GM18951 (cell line): Measurements from ENCODE around the gene SNRNP35.
"Not testable (repeated sequence)": the region's sequence is repeated elsewhere in the genome, so short reads cannot be mapped to it uniquely, and the experiment has no call there.

Source experiments
- POLR2A ChIP-seq: IDR thresholded peaks from 4 replicates; pipeline ENCODE4 v1.6.1; 2011; ENCODE audit warnings: mild to moderate bottlenecking; ENCODE audit not compliant: insufficient read length, insufficient read depth; ENCODE audit errors: extremely low read depth
- in situ Hi-C: fragments of 300-500 bp; cut with MboI; formaldehyde crosslinking; loops from one replicate; pipeline ENCODE4 v1.12.0; 2022; ENCODE audit warnings: low sequenced_read_pairs, mixed read lengths, inconsistent platforms; ENCODE audit not compliant: unreplicated experiment

The SNRNP35 gene, protein sequence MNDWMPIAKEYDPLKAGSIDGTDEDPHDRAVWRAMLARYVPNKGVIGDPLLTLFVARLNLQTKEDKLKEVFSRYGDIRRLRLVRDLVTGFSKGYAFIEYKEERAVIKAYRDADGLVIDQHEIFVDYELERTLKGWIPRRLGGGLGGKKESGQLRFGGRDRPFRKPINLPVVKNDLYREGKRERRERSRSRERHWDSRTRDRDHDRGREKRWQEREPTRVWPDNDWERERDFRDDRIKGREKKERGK

DNA sequence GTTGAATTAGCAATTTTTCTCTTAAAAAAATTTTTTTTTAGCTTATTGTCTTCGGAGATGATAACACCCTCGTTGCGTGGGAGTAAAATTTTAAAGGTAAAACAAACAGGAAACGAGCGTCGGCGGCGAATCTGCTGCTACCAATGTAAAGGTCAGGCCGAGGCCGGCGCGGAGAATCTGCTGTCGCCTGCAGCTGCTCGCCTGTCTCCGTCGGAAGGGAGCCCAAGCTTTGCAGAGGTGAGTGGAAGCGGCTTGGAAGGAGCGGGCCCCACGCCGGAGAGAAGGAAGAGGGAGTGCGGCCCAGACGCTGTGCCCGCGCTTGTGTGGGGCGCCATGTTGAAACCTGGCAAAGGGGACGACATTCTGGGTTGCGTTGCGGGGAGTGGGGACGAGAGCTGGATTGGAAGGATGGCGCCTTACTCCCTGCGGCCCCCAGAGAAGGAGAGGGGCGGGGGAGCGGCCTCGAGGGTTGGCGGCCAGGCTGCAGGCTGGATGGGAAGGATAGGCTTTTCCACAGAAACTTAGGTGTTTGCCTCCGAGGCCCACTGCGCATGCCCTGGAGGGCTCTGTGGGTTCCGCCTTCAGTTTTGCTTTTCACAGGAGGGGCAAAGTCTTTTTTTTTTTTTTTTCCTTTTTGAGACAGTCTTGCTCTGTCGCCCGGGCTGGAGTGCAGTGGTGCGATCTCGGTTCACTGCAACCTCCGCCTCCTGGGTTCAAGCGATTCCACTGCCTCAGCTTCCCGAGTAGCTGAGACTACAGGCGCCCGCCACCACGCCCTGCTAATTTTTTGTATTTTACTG is at the start of gene SNRNP35:
SNRNP35 (plus strand) TSS at position 160 of the 800 bp plus-strand sequence. CDS start 7,402 bp downstream, outside the sequence.
- in situ Hi-C loops: no loop called here
- peak; percentile 72 for TF ChIP-seq POLR2A

DNA sequence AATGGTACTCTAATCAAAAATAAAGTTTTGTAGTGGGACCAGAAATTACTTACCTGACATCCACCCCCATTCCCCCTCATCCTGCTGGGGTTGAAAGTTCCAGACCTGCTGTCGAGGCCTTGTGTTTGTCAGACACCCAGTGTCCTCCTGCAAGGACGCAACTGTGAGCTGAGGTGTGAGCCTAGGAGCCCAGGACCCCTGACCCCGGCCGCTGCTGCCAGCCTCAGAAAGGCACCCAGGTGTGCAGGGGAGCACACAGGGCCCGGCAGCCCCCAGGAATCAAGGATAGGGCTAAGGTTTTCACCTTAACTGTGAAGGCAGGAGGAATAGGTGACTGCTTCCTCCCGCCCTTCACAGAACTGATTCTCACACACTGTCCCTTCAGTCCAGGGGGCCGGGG is 49.3 kb upstream of the SNRNP35 start:
- in situ Hi-C loops: not testable (repeated sequence)

DNA sequence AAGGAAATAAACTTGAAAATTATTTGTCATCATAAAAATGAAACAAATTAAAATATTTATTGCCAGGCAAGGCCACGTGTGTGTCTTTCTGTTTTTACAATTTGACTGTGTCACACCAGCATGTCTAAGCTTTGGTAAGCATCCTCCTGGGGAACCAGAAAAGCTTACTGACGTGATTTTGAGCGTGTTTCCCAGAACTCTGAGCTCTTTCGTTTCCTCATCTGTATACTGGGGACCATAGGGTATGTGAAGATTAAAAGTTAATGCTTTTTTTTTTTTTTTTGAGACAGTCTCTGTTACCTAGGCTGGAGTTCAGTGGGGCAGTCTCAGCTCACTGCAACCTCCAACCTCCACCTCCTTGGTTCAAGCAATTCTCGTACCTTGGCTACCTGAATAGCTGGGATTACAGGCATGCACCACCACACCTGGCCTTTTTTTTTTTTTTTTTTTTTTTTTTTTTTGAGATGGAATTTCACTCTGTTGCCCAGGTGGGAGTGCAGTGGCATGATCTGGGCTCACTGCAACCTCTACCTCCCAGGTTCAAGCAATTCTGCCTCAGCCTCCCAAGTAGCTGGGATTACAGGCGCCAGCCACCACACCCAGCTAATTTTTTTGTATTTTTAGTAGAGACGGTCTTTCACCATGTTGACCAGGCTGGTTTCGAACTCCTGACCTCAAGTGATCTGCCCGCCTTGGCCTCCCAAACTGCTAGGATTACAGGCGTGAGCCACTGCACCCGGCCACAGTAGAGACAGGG is 48.5 kb upstream of the SNRNP35 start:
- in situ Hi-C loops: not testable (repeated sequence)

DNA sequence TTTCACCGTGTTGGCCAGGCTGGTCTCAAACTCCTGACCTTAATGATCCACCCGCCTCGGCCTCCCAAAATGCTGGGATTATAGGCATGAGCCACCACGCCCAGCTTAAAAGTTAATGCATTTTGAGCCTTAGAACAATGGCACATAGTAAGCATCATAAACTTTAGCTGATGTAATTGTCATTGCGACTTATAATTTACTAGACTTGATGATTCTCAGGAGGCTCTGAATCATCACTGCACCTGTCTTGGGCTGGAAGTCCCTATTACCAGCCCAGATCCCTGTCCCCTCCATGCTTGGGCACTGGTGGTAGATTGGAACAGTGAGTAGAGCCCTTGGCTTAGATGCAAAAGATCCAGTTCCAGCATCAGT is 47.9 kb upstream of the SNRNP35 start:
- no peak for TF ChIP-seq POLR2A
- in situ Hi-C loops: no loop called here

DNA sequence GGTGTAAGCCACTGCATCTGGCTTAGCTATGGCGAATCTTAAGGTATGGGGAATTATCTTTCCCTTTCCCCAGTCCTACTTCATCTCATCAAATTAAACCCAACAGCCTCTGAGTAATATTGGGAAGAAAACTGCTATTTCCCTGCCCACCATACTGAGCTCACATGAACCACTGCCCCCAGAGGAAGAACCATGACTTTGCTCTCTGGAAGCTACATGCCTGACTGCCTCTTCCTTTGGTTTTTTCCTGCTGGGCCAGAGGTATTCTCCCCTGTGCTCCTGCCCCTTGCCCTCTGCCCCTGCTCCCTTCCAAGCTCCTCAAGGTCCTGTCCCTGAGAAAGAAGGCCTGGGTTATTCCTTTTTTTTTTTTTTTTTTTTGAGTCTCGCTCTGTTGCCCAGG is 36.6 kb upstream of the SNRNP35 start:
- TF ChIP-seq POLR2A: no peak
- in situ Hi-C loops: no loop called here

DNA sequence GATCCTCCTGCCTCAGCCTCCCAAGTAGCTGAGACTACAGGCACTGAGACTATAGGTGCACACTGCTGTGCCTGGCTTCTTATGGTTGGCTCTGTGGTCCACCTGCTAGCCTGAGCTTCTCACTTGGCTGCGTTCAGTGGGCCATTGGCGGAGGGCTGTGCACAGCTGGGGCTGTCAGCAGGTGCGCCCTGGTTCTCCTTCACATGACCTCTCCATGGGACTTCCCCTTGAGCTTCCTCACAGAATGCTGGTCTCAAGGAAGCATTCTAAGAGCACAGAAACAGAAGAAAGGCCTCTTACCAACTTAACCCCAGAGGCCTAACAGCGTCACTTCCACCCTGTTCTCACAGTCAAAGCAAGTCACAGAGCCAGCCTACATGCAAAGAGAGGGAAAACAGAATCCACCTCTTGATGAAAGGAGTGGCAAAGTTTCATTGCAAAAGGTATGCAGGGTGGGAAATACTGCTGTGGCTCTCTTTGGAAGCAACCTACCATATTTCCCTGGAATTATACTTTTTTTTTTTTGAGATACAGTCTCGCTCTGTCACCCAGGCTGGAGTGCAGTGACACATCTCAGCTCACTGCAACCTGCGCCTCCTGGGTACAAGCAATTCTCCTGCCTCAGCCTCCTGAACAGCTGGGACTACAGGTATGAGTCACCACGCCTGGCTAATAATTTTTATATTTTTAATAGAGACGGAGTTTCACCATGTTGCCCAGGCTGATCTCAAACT is 30.7 kb upstream of the SNRNP35 start:
- TF ChIP-seq POLR2A: no peak
- in situ Hi-C loops: no loop called here

DNA sequence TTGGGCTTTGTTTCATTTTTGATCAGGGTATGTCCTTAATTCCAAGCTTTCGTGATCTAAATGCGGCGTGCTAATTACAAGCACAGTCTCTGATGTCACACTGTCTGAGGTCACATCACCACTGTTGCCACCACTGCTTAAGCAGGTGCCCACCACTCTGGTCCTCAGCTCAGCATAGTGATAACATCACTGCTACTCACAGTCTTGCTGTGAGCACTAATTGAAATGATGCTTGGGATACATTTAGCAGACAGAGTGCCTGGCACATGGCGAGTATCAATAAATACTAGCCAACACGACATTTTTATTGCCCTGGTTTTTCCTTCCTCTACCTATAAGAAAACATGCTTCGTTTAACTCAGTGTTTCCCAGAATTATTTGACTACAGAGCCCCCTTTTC is 29.3 kb upstream of the SNRNP35 start:
- in situ Hi-C loops: no loop called here

DNA sequence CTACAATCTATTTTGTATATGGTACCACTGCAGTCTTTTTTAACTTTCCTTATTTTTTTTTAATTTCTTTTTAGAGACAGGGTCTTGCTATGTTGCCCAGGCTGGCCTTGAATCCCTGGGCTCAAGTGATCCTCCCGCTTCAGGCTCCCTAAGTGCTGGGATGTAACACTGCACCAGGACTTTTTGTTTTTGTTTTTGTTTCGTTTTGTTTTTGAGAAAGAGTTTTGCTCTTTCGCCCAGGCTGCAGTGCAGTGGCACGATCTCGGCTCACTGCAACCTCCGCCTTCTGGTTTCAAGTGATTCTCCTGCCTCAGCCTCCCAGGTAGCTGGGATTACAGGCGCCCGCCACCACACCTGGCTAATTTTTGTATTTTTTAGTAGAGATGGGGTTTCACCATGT is 28.8 kb upstream of the SNRNP35 start:
- in situ Hi-C loops: not testable (repeated sequence)

More for the DNA sequence above, 29.3 kb upstream of the SNRNP35 start:
- TF ChIP-seq POLR2A: no peak

DNA sequence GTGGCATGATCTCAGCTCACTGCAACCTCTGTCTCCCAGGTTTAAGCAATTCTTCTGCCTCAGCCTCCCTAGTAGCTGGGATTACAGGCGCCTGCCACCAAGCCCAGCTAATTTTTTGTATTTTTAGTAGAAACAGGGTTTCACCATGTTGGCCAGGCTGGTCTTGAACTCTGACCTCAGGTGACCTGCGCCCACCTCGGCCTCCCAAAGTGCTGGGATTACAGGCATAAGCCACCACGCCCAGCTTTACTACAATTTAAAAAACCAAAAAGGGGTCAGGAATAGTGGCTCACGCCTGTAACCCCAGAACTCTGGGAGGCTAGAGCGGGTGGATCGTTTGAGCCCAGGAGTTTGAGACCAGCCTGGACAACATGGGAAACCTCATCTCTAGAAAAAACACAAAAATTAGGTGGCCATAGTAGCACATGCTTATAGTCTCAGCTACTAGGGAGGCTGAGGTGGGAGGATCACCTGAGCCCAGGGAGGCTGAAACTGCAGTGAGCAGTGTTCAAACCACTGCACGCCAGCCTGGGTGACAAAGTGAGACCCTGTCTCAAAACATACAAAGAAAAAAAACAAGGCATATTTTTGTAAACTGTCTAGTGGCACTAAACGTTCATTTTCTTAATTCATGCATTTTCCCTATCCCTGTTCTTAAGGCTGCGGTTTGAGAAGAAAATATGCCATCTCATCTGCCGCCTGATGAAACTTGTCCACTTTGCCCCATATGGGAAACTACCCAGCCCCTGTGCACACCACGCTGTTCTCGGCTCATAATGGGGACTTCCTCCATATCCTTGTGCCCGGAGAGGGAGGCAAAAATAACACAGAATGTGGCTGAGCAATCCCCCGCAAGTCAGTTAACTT is 25.8 kb upstream of the SNRNP35 start:
- in situ Hi-C loops: not testable (repeated sequence)

DNA sequence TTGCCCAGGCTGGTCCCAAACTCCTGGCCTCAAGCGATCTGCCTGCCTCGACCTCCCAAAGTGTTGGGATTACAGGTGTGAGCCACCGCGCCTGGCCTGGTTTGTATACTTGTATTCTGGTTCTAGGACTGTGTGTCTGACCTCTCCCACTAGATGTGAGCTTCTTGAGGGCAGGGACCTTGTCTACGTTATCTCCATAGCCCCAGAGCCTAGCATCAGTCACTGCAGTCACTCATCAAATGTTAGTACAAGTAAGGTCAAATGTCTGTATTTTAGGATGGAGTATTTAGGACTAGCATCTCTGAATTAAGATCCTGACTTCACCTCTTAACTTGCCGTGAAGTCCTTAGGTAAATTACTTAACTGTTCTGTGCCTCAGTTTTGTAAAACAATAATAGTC is 24.3 kb upstream of the SNRNP35 start:
- no peak for TF ChIP-seq POLR2A
- in situ Hi-C loops: no loop called here

DNA sequence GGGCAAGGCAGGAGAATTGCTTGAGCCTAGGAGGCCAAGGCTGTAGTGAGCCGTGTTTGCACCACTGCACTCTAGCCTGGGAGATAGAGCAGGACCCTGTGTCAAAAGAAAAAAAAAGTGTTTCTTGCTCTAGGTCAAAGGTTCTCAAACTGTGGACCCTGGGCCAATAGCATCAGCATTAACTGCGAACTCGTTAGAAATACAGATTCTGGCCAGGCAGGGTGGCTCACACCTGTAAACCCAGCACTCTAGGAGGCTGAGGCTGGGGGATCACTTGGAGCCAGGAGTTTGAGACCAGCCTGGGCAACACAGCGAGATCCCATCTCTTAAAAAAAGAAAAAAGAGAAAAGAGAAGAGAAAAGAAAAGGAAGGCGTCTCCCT is 22.3 kb upstream of the SNRNP35 start:
- no peak for TF ChIP-seq POLR2A
- in situ Hi-C loops: no loop called here

DNA sequence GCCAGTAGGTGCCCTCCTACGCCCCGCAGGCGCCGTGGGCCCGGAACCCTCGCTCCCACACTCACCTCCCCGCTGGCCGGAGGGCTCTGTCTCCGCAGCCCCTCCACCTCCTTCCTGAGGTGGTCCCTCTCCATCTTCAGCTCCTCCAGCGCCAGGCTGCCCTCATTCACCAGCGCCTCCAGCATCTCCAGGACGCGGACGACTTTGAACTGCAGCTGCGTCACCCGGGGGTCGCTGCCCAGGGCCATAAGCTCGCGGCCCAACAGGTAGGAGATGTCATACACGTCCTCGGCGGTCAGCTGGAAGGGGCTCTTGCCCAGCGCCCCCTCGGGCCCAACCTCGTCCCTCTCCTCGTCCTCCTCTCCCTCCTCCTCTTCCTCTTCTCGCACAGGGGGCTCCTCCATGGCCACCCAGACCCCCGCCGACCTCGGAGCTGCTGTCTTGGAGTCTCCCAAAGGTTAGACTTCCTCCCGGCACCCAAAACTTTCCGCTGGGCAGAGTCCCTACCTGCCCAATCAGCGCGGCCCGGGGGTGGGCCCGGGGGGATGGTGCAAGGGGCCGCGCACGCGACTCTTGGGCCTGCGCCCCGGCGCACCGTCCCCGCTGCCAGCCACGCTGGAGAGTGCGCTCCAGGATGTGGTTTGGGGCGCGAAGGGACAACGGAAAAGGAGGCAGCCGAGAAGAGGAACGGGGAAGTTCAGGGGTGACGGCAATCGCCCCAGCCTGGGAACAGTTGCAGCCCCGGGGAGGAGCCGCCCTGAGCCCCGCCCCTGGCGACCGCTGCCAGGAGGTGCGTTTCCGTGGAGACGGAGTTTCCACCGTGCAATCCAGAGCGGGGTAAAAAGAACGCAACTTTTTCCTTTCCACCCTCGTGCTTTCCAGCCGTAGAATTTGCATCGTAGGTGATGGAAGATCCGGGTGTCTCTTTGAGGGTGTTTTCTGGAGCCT is 21.6 kb upstream of the SNRNP35 start, which contains the start of gene RILPL2:
RILPL2 (minus strand) TSS at position 668 of the 948 bp plus-strand sequence; CDS start at position 404, 264 bp downstream.
- in situ Hi-C loops: no loop called here
- peak; percentile 62 for TF ChIP-seq POLR2A
